K562 (cell line): ENCODE results near the gene SLC5A11. TPM values are rescaled to one million over a fixed set of nuclear protein-coding genes. Genes with fewer than 3 reads are reported as not detected.

Source experiments
- KLF16 ChIP-seq: IDR thresholded peaks from 2 replicates; pipeline ENCODE4 v1.6.1; 2016; ENCODE audit warnings: antibody characterized with exemption
- PML ChIP-seq: IDR thresholded peaks from 2 replicates; pipeline ENCODE4 v1.6.1; 2012; ENCODE audit warnings: low read length, inconsistent platforms
- RB1 ChIP-seq: fragments of 450-650 bp; IDR thresholded peaks from 2 replicates; pipeline ENCODE4 v1.6.1; 2017; ENCODE audit warnings: low read depth, mild to moderate bottlenecking
- ZNF143 ChIP-seq: sonication (generic); formaldehyde crosslinking; IDR thresholded peaks from 2 replicates; pipeline ENCODE4 v1.9.0; 2022; ENCODE audit warnings: mild to moderate bottlenecking, missing genetic modification reagents
- polyA plus RNA-seq, 8 experiments: library from polyadenylated mRNA; depleted of rRNA in 4 of 8; stranded (reverse) in 5 of 8; unstranded in 3 of 8; fragments of >200 nt; fragmentation: Nextera tagmentation in 2 of 8; fragmentation: Illumina TruSeq in 1 of 8; extraction: Ambion mirVana in 2 of 8; extraction: Trizol in 1 of 8; gene quantifications; 2 replicates each; pipeline versions ENCODE4 v1.2.1 to v1.2.3, GENCODE V29; 2011 to 2014; ENCODE audit warnings: inconsistent platforms in 1 of 8, missing spikeins in 1 of 8
- total RNA-seq, 7 experiments: library from RNA; depleted of rRNA in 6 of 7; stranded (reverse); fragments of >200 nt in 6 of 7; fragmentation: Illumina TruSeq in 2 of 7; extraction: Trizol in 2 of 7; gene quantifications; 2 replicates each; pipeline versions ENCODE4 v1.2.1 to v1.2.3, GENCODE V29; 2011 to 2021; ENCODE audit warnings: low replicate concordance in 1 of 7
- TF ChIP-seq, protein P1 (sequence below): sonication (generic); formaldehyde crosslinking; IDR thresholded peaks from 2 replicates; pipeline ENCODE4 v1.8.1; 2022; ENCODE audit warnings: missing genetic modification reagents
- TF ChIP-seq, protein P2 (sequence below), 2 experiments: fragments of 450-650 bp; formaldehyde crosslinking in 1 of 2; IDR thresholded peaks; 2 replicates each; pipeline versions ENCODE4 v1.4.0 to v1.6.1; 2014 to 2020; ENCODE audit warnings: mild to moderate bottlenecking in 2 of 2, borderline replicate concordance in 1 of 2, low read depth in 1 of 2

The SLC5A11 gene
- total and polyA plus RNA-seq, 9 of the 15 experiments (the other 6 are each of a cell fraction or from before 2014, with no cell fraction given): 0.04 to 0.25 (median 0.11) TPM; not detected in 3

DNA sequence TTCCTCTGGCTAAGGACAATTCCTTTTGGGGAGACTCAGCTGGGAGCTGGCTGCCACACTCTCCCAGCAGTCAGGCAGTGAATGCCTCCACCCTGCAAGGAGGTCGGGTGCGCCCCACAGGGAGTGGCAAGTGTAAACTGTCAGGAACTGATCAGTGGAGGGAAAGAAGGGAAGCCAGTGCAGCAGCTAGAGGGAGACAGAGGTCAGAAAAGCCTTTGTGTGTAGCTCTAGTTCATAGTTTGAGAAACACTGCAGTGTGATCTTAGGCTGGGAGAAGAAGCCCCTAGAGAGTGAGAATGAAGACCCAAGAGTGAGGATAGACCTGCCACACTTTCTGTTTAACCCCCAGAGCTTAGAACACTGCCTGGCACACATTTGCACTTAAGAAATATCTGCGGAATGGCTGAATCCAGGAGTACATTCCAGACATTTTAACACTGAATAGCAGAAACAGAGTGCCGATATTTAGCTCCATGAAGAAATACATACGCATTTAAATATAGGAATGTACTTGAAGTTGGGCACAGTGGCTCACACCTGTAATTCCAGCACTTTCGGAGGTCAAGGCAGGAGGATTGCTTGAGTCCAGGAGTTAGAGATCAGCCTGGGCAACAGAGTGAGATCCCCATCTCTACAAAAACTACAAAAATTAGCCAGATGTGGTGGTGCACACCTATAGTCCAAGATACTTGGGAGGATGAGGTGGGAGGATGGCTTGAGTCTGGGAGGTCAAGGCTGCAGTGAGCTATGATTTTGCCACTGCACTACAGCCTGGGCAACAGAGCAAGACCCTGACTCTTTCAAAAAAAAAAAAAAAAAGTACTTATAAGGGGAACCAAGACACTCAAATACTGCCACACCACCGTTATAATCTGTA lies 11.1 kb upstream of the SLC5A11 start (continued):
- TF ChIP-seq, protein P1, sequence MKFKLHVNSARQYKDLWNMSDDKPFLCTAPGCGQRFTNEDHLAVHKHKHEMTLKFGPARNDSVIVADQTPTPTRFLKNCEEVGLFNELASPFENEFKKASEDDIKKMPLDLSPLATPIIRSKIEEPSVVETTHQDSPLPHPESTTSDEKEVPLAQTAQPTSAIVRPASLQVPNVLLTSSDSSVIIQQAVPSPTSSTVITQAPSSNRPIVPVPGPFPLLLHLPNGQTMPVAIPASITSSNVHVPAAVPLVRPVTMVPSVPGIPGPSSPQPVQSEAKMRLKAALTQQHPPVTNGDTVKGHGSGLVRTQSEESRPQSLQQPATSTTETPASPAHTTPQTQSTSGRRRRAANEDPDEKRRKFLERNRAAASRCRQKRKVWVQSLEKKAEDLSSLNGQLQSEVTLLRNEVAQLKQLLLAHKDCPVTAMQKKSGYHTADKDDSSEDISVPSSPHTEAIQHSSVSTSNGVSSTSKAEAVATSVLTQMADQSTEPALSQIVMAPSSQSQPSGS (CRISPR knock-in tag): no peak
- TF ChIP-seq, protein P2, sequence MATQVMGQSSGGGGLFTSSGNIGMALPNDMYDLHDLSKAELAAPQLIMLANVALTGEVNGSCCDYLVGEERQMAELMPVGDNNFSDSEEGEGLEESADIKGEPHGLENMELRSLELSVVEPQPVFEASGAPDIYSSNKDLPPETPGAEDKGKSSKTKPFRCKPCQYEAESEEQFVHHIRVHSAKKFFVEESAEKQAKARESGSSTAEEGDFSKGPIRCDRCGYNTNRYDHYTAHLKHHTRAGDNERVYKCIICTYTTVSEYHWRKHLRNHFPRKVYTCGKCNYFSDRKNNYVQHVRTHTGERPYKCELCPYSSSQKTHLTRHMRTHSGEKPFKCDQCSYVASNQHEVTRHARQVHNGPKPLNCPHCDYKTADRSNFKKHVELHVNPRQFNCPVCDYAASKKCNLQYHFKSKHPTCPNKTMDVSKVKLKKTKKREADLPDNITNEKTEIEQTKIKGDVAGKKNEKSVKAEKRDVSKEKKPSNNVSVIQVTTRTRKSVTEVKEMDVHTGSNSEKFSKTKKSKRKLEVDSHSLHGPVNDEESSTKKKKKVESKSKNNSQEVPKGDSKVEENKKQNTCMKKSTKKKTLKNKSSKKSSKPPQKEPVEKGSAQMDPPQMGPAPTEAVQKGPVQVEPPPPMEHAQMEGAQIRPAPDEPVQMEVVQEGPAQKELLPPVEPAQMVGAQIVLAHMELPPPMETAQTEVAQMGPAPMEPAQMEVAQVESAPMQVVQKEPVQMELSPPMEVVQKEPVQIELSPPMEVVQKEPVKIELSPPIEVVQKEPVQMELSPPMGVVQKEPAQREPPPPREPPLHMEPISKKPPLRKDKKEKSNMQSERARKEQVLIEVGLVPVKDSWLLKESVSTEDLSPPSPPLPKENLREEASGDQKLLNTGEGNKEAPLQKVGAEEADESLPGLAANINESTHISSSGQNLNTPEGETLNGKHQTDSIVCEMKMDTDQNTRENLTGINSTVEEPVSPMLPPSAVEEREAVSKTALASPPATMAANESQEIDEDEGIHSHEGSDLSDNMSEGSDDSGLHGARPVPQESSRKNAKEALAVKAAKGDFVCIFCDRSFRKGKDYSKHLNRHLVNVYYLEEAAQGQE (IDR thresholded peaks at IDR 0.05; ENCODE audit: borderline replicate concordance): peak; percentile 82
- TF ChIP-seq, protein P2 (CRISPR knock-in tag; IDR thresholded peaks at IDR 0.05; ENCODE audit: low read depth): no peak
- TF ChIP-seq RB1: 0 out of 2 replicates have a peak, but pooled peaks have one; percentile 49
- no peak for TF ChIP-seq ZNF143
- no peak for TF ChIP-seq KLF16
- no peak for TF ChIP-seq PML
